Vagina (tissue), 2 donors: ENCODE results near the gene TPP1. TPM values are rescaled to one million over a fixed set of nuclear protein-coding genes. Genes with fewer than 3 reads are reported as not detected.

Experiments
- DNase-seq, 2 donors: peaks; one replicate each; pipeline ENCODE4 v3.0.0-alpha.2; 2017; ENCODE audit errors: extremely low spot score in 2 of 2
- H3K27ac ChIP-seq: fragments of 200-600 bp; sonication (generic); one replicate; pipeline ENCODE4 v1.5.1; 2019
- H3K27me3 ChIP-seq: fragments of 200-600 bp; sonication (generic); one replicate; pipeline ENCODE4 v1.5.1; 2019
- H3K36me3 ChIP-seq, 2 donors: fragments of 200-600 bp; sonication (generic); one replicate each; pipeline ENCODE4 v1.5.1; 2017 to 2019
- H3K4me1 ChIP-seq: fragments of 200-600 bp; sonication (generic); one replicate; pipeline ENCODE4 v1.5.1; 2019
- H3K4me3 ChIP-seq, 2 donors: fragments of 200-600 bp; sonication (generic); 1 replicate in 1 of 2; 2 replicates in 1 of 2; pipeline ENCODE4 v1.5.1; 2016 to 2019
- H3K9me3 ChIP-seq: fragments of 200-600 bp; sonication (generic); one replicate; pipeline ENCODE4 v1.5.1; 2019
- CTCF ChIP-seq, 3 experiments: fragments of 450-650 bp in 2 of 3; fragments of 200-600 bp in 1 of 3; sonication (generic) in 1 of 3; IDR thresholded peaks; one replicate each; pipeline ENCODE4 v1.5.1; 2017 to 2019; ENCODE audit warnings: antibody characterized with exemption in 3 of 3, mild to moderate bottlenecking in 2 of 3, moderate library complexity in 2 of 3
- POLR2A ChIP-seq, 2 donors: fragments of 450-650 bp; IDR thresholded peaks; one replicate each; pipeline ENCODE4 v1.6.1; 2017; ENCODE audit warnings: antibody characterized with exemption in 2 of 2, mild to moderate bottlenecking in 2 of 2, moderate library complexity in 2 of 2
- POLR2AphosphoS5 ChIP-seq, 2 donors: sonication (generic); formaldehyde crosslinking; IDR thresholded peaks; one replicate each; pipeline ENCODE4 v1.9.0; 2017; ENCODE audit warnings: antibody characterized with exemption in 2 of 2, mild to moderate bottlenecking in 2 of 2, low read depth in 1 of 2; ENCODE audit not compliant: insufficient read depth in 1 of 2
- intact Hi-C: fragments of 100-400 bp; cut with DNase I; formaldehyde crosslinking; loops from one replicate; pipeline ENCODE4 v1.15.1; 2023
- total RNA-seq: library from RNA; depleted of rRNA; stranded (reverse); fragments of >200 nt; gene quantifications from one replicate; pipeline ENCODE4 v1.2.3, GENCODE V29; 2016

TPP1 gene
- 77.3 TPM for total RNA-seq

- Histone ChIP-seq H3K36me3 (peaks cover 0 to 6% of the 10 kb centered on the region in 2 donors), H3K27me3 (no peaks in the 10 kb centered on the region), H3K9me3 (no peaks in the 10 kb centered on the region), H3K27ac (peak within 1 kb of the TSS; percentile 99), H3K4me1 (peaks cover 17% of the 10 kb centered on the region), H3K4me3 (peak within 1 kb of the TSS; percentile 74 to 90)
- DNase-seq, result peak in 1 of 2 donors; percentile 98
- peak; percentile 88 to 98 for TF ChIP-seq POLR2AphosphoS5 (IDR thresholded peaks at IDR 0.05; ENCODE audit: insufficient read depth in 1 of 2, low read depth in 1 of 2)
- TF ChIP-seq CTCF (IDR thresholded peaks at IDR 0.05), result peak in 1 of 3 experiments; percentile 12
- peak; percentile 44 to 79 for TF ChIP-seq POLR2A (IDR thresholded peaks at IDR 0.05)
- intact Hi-C loops, result no loop called here
These were observed at the start of gene TPP1 for GRCh38 chr11:6619004-6619745. TPP1 (minus strand) TSS chr11:6619422; CDS start chr11:6619400, 22 bp downstream.

- Histone ChIP-seq H3K27ac (no peak overlapping the region), H3K36me3 (no peaks in the 10 kb centered on the region), H3K4me3 (no peak overlapping the region), H3K4me1 (no peaks in the 10 kb centered on the region), H3K27me3 (no peaks in the 10 kb centered on the region), H3K9me3 (no peaks in the 10 kb centered on the region)
- TF ChIP-seq CTCF (IDR thresholded peaks at IDR 0.05) (peak in 2 of 3 experiments; percentile 38 to 50), POLR2AphosphoS5 (IDR thresholded peaks at IDR 0.05; ENCODE audit: insufficient read depth in 1 of 2, low read depth in 1 of 2) (no peak)
- intact Hi-C loops, result no loop called here
- no peak for DNase-seq
These were observed 48.6 kb upstream of the TPP1 start for GRCh38 chr11:6667733-6668374.

GRCh38 chr11:6666302-6667183 lies 47.3 kb upstream of the TPP1 start:
- TF ChIP-seq POLR2AphosphoS5 (IDR thresholded peaks at IDR 0.05; ENCODE audit: insufficient read depth in 1 of 2, low read depth in 1 of 2) (no peak), CTCF (IDR thresholded peaks at IDR 0.05) (no peak), POLR2A (IDR thresholded peaks at IDR 0.05) (no peak)
- DNase-seq, result no peak

GRCh38 chr11:6664551-6664950 lies 45.3 kb upstream of the TPP1 start:
- TF ChIP-seq CTCF (IDR thresholded peaks at IDR 0.05) (no peak), POLR2AphosphoS5 (IDR thresholded peaks at IDR 0.05; ENCODE audit: insufficient read depth in 1 of 2, low read depth in 1 of 2) (no peak), POLR2A (IDR thresholded peaks at IDR 0.05) (no peak)
- H3K4me1 ChIP-seq, result no peaks in the 10 kb centered on the region
- no peak overlapping the region for H3K4me3 ChIP-seq
- no peaks in the 10 kb centered on the region for H3K36me3 ChIP-seq
- no peak for DNase-seq
- no peaks in the 10 kb centered on the region for H3K27me3 ChIP-seq
- intact Hi-C loops, result no loop called here
- no peak overlapping the region for H3K27ac ChIP-seq
- H3K9me3 ChIP-seq, result no peaks in the 10 kb centered on the region

More at GRCh38 chr11:6666302-6667183, 47.3 kb upstream of the TPP1 start:
- H3K27ac ChIP-seq, result no peak overlapping the region
- no peak overlapping the region for H3K4me3 ChIP-seq
- H3K36me3 ChIP-seq, result no peaks in the 10 kb centered on the region
- H3K4me1 ChIP-seq, result no peaks in the 10 kb centered on the region
- no peaks in the 10 kb centered on the region for H3K27me3 ChIP-seq
- no peaks in the 10 kb centered on the region for H3K9me3 ChIP-seq
- intact Hi-C loops, result no loop called here
